Fibroblast of pulmonary artery (primary cell): ENCODE measurements around the gene KLK4.
"Not testable (repeated sequence)": the region's sequence is repeated elsewhere in the genome, so short reads cannot be mapped to it uniquely, and the experiment has no call there.

ENCODE experiments used
- DNase-seq: peaks from one replicate; pipeline ENCODE4 v3.0.0-alpha.2; 2010; ENCODE audit warnings: low read depth
- H3K4me3 ChIP-seq: replicated peaks from 2 replicates; pipeline ENCODE4 v1.5.1; 2011; ENCODE audit warnings: low read depth, mild to moderate bottlenecking, control low read depth, low read length, moderate library complexity
- CTCF ChIP-seq: IDR thresholded peaks from 2 replicates; pipeline ENCODE4 v1.5.1; 2011; ENCODE audit warnings: mild to moderate bottlenecking, control low read depth, low read length, inconsistent platforms; ENCODE audit errors: missing control alignments

Gene KLK4

DNA sequence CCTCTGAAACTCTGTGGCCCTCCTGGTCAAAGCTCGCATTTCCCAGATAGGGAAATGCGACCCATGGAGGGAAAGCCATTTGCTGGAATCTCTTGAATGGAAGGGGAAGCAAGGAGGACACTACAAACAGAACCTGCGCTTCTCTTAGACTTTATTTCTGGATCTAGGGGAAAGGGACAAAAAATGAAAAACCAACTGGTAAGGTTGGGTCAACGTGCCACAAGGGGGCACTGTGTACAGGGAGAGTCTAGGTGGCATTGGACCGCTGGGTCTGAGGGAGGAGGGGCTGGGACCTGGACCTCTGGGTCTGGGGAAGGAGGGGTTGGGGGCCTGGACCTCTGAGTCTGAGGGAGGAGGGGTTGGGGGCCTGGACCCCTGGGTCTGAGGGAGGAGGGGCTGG is 5.0 kb downstream of the KLK4 start:
- peak; percentile 61 for TF ChIP-seq CTCF
- peak; percentile 21 for DNase-seq
- no peak overlapping the region for H3K4me3 ChIP-seq

GRCh38 chr19:50902640-50903039 is 8.6 kb downstream of the KLK4 start:
- TF ChIP-seq CTCF = no peak
- DNase-seq = no peak
- no peak overlapping the region for H3K4me3 ChIP-seq

- TF ChIP-seq CTCF = no peak
- H3K4me3 ChIP-seq = no peak overlapping the region
- DNase-seq = no peak
These were observed 11.6 kb downstream of the KLK4 start for GRCh38 chr19:50899569-50899968.

DNA sequence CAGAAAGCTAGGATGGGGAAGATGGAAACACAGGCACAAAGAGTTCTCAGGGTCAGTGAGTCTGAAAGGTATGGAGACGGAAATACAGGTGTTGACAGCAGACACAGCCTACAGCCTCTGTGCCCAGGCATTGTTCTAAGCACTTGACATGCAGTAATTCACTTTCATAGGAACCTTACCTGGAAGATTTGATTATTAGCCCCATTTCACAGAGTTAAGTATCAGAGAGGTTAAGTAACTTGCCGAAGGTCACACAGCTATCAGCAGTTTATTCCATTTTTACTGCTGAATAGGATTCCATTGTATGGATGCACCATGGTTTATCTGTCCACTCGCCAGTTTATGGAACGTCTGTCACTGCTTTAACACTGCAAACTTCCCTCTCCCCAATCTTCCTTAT is 13.2 kb downstream of the KLK4 start:
- no peak for DNase-seq
- TF ChIP-seq CTCF = no peak
- no peak overlapping the region for H3K4me3 ChIP-seq

DNA sequence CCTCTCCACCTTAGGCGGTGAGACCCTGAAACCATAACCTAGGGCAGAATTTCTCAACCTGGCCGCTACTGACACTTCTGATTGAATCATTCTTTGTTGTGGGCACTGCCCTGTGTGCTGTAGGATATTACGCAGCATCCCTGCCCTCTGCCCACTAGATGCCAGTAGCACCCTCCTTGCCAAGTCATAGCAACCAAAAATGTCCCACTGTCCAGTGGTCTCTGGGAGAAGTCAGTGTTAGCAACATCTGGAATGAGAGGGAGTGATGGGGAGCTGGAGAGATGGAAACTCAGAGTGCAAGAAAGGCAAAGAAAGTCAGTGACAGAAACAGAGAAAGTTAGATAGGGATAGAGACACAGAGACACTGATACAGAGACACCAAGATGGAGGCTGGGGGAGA is 13.6 kb downstream of the KLK4 start:
- DNase-seq = no peak
- no peak for TF ChIP-seq CTCF
- H3K4me3 ChIP-seq = no peak overlapping the region

DNA sequence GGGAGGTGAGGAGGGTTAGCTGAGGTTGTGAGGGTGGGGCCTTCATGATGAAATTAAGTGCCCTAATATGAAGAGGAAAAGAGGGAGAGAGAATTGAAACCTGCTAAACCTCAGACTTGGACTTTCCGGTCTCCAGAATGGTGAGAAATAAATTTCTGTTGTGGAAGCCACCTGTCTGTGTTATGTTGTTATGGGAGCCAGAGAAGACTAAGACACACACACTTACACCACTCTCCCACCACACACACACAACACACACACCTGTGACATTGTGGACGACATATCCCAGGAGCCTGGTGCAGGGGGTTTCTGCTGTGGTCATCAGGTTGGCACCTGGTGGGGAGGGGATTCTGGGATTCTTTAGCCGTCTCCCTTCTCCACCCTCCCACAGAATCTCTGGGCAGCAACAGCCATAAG is 14.0 kb downstream of the KLK4 start:
- DNase-seq = no peak
- H3K4me3 ChIP-seq = no peak overlapping the region
- TF ChIP-seq CTCF = no peak

DNA sequence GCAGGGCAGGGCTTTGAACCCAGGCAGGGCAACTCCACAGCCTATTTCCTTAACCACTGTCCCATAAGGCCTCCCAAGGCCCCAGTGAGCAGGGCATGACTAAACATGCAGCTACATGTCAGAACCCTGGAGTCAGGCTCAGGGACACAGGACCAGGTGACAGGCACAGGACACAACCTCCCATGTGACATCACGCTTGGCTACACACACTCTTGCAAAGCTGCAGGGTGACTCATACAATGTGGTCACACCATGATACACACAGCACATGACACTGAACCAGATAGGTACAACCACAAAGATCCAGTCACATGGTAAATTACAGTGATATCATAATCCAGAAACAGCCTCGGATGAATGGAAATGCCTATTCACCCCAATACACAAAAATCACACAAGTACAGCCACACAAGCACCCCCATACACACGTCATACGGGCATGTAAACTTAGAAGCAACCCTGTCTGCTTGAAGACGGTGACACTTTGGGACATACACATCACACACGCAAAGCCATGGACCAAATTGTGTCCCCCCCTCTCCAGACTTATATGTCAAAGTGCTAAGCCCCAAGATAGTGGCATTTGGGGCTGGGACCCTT is 14.5 kb downstream of the KLK4 start:
- peak; percentile 25 for DNase-seq
- H3K4me3 ChIP-seq = no peak overlapping the region
- no peak for TF ChIP-seq CTCF

DNA sequence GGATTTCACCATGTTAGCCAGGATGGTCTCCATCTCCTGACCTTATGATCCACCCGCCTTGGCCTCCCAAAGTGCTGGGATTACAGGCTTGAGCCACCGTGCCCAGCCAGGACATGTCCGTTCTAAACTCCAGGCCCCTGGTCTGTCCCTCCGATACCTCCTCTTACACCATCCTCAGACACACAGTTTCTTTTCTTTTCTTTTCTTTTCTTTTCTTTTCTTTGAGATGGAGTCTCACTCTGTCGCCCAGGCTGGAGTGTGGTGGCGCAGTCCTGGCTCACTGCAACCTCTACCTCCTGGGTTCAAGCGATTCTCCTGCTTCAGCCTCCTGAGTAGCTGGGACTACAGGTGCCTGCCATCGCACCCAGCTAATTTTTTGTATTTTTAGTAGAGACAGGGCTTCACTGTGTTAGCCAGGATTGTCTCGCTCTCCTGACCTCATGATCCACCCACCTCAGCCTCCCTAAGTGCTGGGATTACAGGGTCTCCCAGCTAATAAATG is 15.1 kb downstream of the KLK4 start:
- not testable (repeated sequence) for DNase-seq, H3K4me3 ChIP-seq
